GM12875 (cell line): ENCODE measurements around the gene WDR36.

ENCODE experiments used
- H3K4me3 ChIP-seq: one replicate; pipeline ENCODE4 v1.5.1; 2011; ENCODE audit warnings: low read depth, low read length, control low read depth
- TF ChIP-seq, protein P1 (sequence below): IDR thresholded peaks from 2 replicates; pipeline ENCODE4 v1.5.1; 2011; ENCODE audit warnings: low read depth, mild to moderate bottlenecking, control low read depth, inconsistent platforms, low read length, moderate library complexity, borderline replicate concordance; ENCODE audit not compliant: insufficient read depth

The WDR36 gene

DNA sequence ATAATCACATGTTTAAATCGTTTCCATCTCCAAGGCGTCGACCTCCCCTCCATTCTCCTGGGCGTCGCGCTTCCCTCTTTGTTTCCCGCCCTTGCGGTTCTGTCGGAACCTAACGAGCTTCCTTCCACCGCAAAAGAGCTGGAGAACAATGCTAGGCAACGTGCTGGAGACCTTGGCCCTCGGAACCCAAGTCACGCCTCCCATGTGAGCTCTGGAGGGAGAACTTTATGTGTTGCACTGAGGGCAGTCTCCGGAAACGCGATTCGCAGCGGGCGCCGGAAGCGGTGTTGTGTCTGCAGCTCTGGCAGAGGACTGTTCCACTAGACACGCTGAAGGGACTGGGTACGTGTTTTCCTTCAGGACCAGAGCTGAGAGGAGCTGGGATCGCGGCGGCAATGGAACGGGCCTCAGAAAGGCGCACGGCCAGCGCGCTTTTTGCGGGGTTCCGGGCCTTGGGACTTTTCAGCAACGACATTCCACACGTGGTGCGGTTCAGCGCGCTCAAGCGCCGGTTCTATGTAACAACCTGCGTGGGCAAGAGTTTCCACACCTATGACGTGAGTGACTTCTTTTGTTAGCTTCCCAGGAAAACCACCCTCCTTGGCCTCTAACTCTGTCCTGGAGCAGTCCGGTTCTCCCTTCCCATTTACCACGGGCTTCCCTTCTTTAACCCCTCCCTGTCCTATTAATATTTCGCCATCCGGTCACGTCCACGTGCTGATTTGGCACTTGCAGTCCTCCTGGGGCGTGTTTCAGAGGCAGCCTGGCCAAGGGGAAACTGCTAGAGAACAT, at the start of gene WDR36:
Gene WDR36 (plus strand): TSS at position 287 of the 792 bp plus-strand sequence. CDS start 109 bp downstream, at position 396.
- peak within 1 kb of the TSS; percentile 68 for H3K4me3 ChIP-seq
- TF ChIP-seq, protein P1, sequence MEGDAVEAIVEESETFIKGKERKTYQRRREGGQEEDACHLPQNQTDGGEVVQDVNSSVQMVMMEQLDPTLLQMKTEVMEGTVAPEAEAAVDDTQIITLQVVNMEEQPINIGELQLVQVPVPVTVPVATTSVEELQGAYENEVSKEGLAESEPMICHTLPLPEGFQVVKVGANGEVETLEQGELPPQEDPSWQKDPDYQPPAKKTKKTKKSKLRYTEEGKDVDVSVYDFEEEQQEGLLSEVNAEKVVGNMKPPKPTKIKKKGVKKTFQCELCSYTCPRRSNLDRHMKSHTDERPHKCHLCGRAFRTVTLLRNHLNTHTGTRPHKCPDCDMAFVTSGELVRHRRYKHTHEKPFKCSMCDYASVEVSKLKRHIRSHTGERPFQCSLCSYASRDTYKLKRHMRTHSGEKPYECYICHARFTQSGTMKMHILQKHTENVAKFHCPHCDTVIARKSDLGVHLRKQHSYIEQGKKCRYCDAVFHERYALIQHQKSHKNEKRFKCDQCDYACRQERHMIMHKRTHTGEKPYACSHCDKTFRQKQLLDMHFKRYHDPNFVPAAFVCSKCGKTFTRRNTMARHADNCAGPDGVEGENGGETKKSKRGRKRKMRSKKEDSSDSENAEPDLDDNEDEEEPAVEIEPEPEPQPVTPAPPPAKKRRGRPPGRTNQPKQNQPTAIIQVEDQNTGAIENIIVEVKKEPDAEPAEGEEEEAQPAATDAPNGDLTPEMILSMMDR: 0 out of 2 replicates have a peak, but pooled peaks have one; percentile 3

DNA sequence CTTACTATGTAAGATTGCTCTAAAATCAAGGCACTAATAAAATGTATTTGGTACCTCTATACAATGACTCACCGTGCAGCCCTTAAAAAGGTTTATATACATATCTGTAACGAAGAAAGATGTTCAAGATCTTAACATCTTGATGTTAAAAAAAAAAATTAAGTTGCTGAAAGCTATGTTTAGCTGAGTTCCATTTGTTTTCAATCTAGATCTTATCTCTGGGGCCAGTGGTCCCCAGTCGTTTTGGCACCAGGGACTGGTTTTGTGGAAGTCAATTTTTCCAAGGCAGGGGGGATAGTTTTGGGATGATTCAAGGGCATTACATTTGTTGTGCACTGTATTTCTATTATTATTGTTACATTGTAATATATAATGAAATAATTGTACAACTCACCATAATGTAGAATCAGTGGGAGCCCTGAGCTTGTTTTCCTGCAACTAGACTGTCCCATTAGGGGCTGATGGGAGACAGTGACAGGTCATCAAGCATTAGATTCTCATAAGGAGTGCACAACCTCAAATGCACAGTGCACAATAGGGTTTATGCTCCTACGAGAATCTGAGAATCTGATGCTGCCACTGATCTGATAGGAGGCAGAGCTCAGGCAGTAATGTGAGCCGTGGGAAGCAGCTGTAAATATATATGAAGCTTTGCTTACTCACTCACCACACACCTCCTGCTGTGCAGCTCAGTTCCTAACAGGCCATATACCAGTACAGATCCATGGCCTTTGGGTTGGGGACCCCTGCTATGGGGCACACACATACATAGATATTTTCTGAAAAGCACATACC, 48.2 kb upstream of the WDR36 start:
- TF ChIP-seq, protein P1: no peak
- H3K4me3 ChIP-seq: no peak overlapping the region

DNA sequence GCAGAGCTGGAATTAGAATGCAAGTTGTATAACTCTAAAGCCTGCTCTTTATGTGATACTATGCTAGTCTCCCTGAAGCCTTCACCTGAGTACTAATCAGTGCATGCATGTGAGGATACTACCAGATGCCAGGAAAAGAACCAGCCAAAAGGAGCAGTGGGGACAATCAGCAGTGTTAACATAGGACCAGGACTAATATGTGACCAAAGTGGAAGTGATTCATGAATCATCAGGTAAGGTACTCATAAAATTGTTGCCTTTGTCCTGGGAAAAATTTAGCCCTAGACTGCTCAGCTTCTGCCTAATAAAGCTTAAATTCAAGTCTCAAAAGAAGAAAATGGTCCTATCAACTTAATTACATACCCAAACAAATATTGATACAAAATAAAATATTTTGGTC, 34.1 kb upstream of the WDR36 start:
- TF ChIP-seq, protein P1: no peak
- no peak overlapping the region for H3K4me3 ChIP-seq

DNA sequence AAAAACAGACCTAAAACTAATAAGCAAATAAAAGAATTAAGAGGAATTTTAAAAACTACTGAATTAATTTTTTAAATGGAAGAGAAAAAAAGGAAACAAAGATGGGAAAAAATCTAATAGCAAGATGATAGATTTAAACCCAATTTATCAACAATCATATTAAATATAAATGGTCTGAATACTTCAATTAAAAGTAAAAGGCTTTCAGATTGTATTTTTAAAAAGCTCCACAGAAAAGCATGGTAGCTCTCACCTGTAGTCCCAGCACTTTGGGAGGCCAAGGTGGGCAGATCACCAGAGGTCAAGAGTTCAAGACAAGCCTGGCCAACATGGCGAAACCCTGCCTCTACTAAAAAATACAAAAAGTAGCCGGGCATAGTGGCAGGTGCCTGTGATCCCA, 32.0 kb upstream of the WDR36 start:
- TF ChIP-seq, protein P1: no peak

DNA sequence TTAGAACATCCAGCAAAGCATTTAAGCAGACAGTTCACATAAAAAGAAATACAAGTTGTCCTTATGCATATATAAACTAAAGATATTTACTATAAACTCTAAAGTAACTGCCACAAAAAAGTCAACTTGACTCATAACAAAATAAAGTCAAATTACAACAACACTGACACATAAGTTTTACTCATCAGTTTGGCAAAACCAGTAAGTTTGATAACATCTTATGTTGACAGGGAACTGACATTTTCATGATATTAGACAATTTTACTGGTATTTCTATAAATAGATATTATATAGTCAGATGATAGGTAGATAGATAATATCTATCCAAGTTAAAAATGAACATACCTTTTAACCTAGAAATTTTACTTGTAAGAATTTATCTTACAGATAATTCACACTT, 30.5 kb upstream of the WDR36 start:
- no peak overlapping the region for H3K4me3 ChIP-seq
- TF ChIP-seq, protein P1: no peak

More for the DNA sequence above, 32.0 kb upstream of the WDR36 start:
- H3K4me3 ChIP-seq: no peak overlapping the region

DNA sequence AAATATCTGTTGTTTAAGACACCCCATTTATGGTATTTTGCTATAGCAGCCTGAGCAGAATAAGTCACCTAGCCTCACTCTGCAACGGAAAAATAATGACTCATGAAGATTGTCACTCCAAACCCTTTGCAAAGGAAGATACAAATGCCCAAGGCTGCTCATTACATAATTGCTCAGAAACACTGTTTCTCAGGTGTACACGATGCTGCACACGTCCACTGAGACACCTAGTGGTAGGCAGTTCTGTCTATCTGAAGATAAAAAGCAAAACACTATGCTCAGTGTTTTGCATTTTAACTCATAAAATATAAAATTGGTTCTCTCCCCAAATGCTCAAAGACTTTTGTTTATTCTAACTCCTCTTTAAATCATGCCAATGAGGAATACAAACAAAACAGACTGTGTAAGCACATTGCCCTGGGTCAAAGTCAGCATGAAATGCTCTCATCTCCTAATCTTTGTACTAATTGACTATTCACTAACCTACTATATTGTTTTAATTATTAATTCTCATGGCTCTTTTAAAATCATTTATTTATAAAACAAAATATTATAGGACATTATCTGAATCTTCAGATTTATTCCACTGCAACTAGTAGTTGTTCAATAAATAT, 28.3 kb upstream of the WDR36 start:
- H3K4me3 ChIP-seq: no peak overlapping the region
- TF ChIP-seq, protein P1: peak; percentile 47; the same call in 1 of the 2 replicates
